Measurements from ENCODE around the gene TCAIM.
A peak's percentile ranks its signal among the peaks of the same experiment; 100 is the strongest.
"Not testable (repeated sequence)": the region's sequence is repeated elsewhere in the genome, so short reads cannot be mapped to it uniquely, and the experiment has no call there.

TCAIM gene

DNA sequence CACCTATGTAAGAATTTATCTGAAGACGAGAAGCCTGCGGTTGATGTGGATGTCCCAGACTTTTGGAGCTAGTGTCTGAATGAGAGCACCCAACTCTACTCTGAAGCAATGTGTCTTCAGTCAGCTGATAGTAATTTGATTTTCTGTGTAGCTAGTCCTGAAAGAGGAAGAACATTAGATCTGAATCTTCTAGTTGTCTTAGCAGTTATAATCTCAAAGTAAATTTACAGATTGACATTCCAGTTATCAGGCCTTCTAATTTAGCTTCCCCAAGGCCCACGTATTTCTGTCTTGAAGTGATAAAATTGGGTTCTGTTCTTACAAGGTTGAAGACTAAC lies 1.5 kb downstream of the TCAIM start (continued):
- TF ChIP-seq, protein P1, sequence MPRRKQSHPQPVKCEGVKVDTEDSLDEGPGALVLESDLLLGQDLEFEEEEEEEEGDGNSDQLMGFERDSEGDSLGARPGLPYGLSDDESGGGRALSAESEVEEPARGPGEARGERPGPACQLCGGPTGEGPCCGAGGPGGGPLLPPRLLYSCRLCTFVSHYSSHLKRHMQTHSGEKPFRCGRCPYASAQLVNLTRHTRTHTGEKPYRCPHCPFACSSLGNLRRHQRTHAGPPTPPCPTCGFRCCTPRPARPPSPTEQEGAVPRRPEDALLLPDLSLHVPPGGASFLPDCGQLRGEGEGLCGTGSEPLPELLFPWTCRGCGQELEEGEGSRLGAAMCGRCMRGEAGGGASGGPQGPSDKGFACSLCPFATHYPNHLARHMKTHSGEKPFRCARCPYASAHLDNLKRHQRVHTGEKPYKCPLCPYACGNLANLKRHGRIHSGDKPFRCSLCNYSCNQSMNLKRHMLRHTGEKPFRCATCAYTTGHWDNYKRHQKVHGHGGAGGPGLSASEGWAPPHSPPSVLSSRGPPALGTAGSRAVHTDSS (tag by site-specific recombination; IDR thresholded peaks at IDR 0.05): no peak
- TF ChIP-seq, protein P2, sequence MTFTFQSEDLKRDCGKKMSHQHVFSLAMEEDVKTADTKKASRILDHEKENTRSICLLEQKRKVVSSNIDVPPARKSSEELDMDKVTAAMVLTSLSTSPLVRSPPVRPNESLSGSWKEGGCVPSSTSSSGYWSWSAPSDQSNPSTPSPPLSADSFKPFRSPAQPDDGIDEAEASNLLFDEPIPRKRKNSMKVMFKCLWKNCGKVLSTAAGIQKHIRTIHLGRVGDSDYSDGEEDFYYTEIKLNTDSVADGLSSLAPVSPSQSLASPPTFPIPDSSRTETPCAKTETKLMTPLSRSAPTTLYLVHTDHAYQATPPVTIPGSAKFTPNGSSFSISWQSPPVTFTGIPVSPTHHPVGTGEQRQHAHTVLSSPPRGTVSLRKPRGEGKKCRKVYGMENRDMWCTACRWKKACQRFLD (tag by site-specific recombination; IDR thresholded peaks at IDR 0.05): no peak
- TF ChIP-seq ZNF600 (tag by site-specific recombination; IDR thresholded peaks at IDR 0.05): no peak
- no peak for TF ChIP-seq ZNF341 (tag by site-specific recombination; IDR thresholded peaks at IDR 0.05; ENCODE audit: low read depth)
- no peak for TF ChIP-seq ZNF138 (tag by site-specific recombination; IDR thresholded peaks at IDR 0.05; ENCODE audit: borderline replicate concordance)
- TF ChIP-seq BCL11B (tag by site-specific recombination; IDR thresholded peaks at IDR 0.05; ENCODE audit: low read depth): no peak

DNA sequence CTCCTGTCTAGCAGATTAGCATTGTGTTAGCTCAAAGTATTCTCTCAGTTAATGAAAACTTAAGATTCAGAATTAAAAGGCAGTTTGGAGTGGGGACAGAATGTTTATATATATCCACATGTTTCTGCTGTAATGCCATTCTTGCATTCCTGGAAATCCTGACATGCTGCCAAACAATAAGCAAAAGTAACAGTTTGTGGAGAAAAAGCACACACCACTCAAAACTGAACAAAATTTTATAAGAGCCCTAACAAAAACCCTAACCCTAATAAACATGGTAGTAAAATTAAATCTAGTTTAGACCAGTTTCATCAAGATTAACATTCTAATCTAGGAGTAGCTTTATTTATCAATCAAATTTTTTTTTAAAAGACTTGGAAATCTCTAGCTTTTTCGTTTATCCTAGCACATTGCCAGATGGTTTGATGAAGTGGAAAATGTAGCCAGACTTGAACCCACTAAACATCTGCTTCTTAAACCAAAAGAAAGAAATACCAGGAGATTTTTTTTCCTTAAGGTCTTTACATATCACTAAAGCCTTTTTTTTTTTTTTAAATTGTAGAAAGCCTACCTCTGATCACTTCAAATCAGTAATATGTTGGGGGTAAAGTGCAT lies 3.7 kb downstream of the TCAIM start:
- no peaks in the 10 kb centered on the region for H3K36me3 ChIP-seq (ENCODE audit: control insufficient read depth in 2 of 2, insufficient read depth in 1 of 2, low read length in 2 of 2)
- TF ChIP-seq, protein P3, sequence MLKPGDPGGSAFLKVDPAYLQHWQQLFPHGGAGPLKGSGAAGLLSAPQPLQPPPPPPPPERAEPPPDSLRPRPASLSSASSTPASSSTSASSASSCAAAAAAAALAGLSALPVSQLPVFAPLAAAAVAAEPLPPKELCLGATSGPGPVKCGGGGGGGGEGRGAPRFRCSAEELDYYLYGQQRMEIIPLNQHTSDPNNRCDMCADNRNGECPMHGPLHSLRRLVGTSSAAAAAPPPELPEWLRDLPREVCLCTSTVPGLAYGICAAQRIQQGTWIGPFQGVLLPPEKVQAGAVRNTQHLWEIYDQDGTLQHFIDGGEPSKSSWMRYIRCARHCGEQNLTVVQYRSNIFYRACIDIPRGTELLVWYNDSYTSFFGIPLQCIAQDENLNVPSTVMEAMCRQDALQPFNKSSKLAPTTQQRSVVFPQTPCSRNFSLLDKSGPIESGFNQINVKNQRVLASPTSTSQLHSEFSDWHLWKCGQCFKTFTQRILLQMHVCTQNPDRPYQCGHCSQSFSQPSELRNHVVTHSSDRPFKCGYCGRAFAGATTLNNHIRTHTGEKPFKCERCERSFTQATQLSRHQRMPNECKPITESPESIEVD (tag by site-specific recombination; IDR thresholded peaks at IDR 0.05): peak; percentile 58
- no peak for TF ChIP-seq ZNF837 (tag by site-specific recombination; IDR thresholded peaks at IDR 0.05)
- H3K27ac ChIP-seq (ENCODE audit: extremely low read depth, low read depth, low read length): no peak overlapping the region
- no peaks in the 10 kb centered on the region for H3K4me1 ChIP-seq (ENCODE audit: control insufficient read depth, insufficient read depth, low read length)
- CTCF ChIA-PET: interaction anchor here (0.6 to 0.7 kb wide), 2 partner anchors 45 to 295 kb away, joined by 3 to 5 read pairs; no protein-coding TSS in a partner anchor
- no peak overlapping the region for H3K4me3 ChIP-seq (ENCODE audit: low read depth, low read length)
- POLR2A ChIA-PET: interaction anchor here (0.7 kb wide), 1 partner anchor 1993 kb away, joined by 4 read pairs; no protein-coding TSS in a partner anchor
- H3K9me3 ChIP-seq (ENCODE audit: control insufficient read depth, insufficient read depth, low read depth, low read length): no peaks in the 10 kb centered on the region

DNA sequence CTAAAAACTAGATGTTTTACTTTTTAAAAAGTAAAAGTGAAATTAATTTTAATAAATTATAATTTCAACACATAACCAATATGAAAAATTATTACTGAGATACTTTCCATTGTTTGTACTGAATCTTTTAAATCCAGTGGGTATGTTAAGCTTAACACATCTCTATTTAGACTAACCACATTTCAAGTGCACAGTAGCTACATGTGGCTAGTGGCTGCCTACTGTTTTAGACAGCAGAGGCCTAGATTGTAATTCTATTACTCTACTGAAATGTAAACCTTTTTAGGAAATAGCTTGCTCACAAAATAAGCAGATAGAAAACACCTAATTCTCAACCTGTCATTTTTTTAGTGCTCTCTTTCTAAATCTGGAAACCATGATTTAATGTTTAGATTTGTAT lies 4.9 kb downstream of the TCAIM start:
- POLR2A ChIA-PET: no interaction called here
- Histone ChIP-seq H3K36me3 (ENCODE audit: control insufficient read depth in 2 of 2, insufficient read depth in 1 of 2, low read length in 2 of 2) (no peaks in the 10 kb centered on the region), H3K4me1 (ENCODE audit: control insufficient read depth, insufficient read depth, low read length) (no peaks in the 10 kb centered on the region), H3K27ac (ENCODE audit: extremely low read depth, low read depth, low read length) (no peak overlapping the region), H3K9me3 (ENCODE audit: control insufficient read depth, insufficient read depth, low read depth, low read length) (no peaks in the 10 kb centered on the region), H3K4me3 (ENCODE audit: low read depth, low read length) (no peak overlapping the region)
- TF ChIP-seq KLF8 (tag by site-specific recombination; IDR thresholded peaks at IDR 0.05): no peak
- no peak for TF ChIP-seq ZNF10 (tag by site-specific recombination; IDR thresholded peaks at IDR 0.05)
- TF ChIP-seq, protein P3 (tag by site-specific recombination; IDR thresholded peaks at IDR 0.05): no peak
- no peak for TF ChIP-seq SETDB1 (IDR thresholded peaks at IDR 0.05; ENCODE audit: insufficient read length, low read length)
- no peak for TF ChIP-seq GLI2 (tag by site-specific recombination; IDR thresholded peaks at IDR 0.05; ENCODE audit: borderline replicate concordance, low read depth)
- TF ChIP-seq YY1 (tag by site-specific recombination; IDR thresholded peaks at IDR 0.05): no peak
- TF ChIP-seq ZNF677 (tag by site-specific recombination; IDR thresholded peaks at IDR 0.05): no peak
- TF ChIP-seq ZNF629 (tag by site-specific recombination; IDR thresholded peaks at IDR 0.05): no peak
- no peak for TF ChIP-seq ZNF169 (tag by site-specific recombination; IDR thresholded peaks at IDR 0.05)
- TF ChIP-seq ZNF426 (tag by site-specific recombination; IDR thresholded peaks at IDR 0.05): no peak
- TF ChIP-seq ZNF473 (tag by site-specific recombination; IDR thresholded peaks at IDR 0.05): no peak
- TF ChIP-seq IKZF3 (tag by site-specific recombination; IDR thresholded peaks at IDR 0.05): no peak
- no peak for TF ChIP-seq RBAK (tag by site-specific recombination; IDR thresholded peaks at IDR 0.05)
- TF ChIP-seq ZNF792 (tag by site-specific recombination; IDR thresholded peaks at IDR 0.05): no peak
- CTCF ChIA-PET: no interaction called here

DNA sequence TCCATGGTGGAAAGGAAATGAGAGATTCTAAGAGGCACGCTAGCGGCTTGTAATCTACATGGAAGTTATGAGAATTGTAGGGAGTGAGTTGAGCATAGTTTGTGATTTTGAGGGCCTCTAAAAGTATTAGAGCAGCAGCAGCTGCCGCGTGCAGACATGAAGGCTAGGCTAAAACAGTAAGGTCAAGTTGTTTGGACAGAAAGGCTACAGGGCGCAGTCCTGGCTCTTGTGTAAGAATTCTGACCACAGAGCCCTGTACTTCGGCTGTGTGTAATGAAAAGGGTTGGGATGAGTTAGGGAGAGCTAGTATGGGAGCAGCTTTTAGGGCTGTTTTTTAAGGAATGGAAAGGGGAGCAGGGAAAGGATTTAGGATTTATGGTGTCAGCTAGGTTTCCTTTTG lies 8.0 kb downstream of the TCAIM start:
- H3K4me3 ChIP-seq (ENCODE audit: low read depth, low read length); H3K9me3 ChIP-seq (ENCODE audit: control insufficient read depth, insufficient read depth, low read depth, low read length); CTCF ChIA-PET; H3K27ac ChIP-seq (ENCODE audit: extremely low read depth, low read depth, low read length); H3K36me3 ChIP-seq (ENCODE audit: control insufficient read depth in 2 of 2, insufficient read depth in 1 of 2, low read length in 2 of 2); H3K4me1 ChIP-seq (ENCODE audit: control insufficient read depth, insufficient read depth, low read length); POLR2A ChIA-PET: not testable (repeated sequence)

Data from HEK293 (cell line).